WTC11 (cell line): Measurements from ENCODE around the gene WWOX.

Source experiments
- ATF1 ChIP-seq: sonication (generic); formaldehyde crosslinking; IDR thresholded peaks from 2 replicates; pipeline ENCODE4 v1.8.1; 2023; ENCODE audit warnings: mild to moderate bottlenecking, moderate library complexity, missing genetic modification reagents
- ATF2 ChIP-seq: sonication (generic); formaldehyde crosslinking; IDR thresholded peaks from 2 replicates; pipeline ENCODE4 v1.8.1; 2022; ENCODE audit warnings: low read depth, missing genetic modification reagents, borderline replicate concordance
- ATF3 ChIP-seq: sonication (generic); formaldehyde crosslinking; conservative IDR thresholded peaks from 2 replicates; pipeline ENCODE4 v1.8.1; 2022; ENCODE audit warnings: mild to moderate bottlenecking, missing genetic modification reagents
- ATF6 ChIP-seq: sonication (generic); formaldehyde crosslinking; IDR thresholded peaks from 2 replicates; pipeline ENCODE4 v1.8.1; 2023; ENCODE audit warnings: mild to moderate bottlenecking, missing genetic modification reagents
- CREB1 ChIP-seq: sonication (generic); formaldehyde crosslinking; IDR thresholded peaks from 2 replicates; pipeline ENCODE4 v1.8.0; 2023; ENCODE audit warnings: mild to moderate bottlenecking, missing genetic modification reagents
- CTCF ChIP-seq: fragments of 200-600 bp; IDR thresholded peaks from 2 replicates; pipeline ENCODE4 v1.8.0; 2022; ENCODE audit warnings: antibody characterized with exemption
- MAX ChIP-seq: sonication (generic); formaldehyde crosslinking; IDR thresholded peaks from 2 replicates; pipeline ENCODE4 v1.8.0; 2022; ENCODE audit warnings: mild to moderate bottlenecking, missing genetic modification reagents
- NFATC4 ChIP-seq: fragments of 250-450 bp; sonication (Bioruptor Pico); IDR thresholded peaks from 2 replicates; pipeline ENCODE4 v1.9.0; 2021; ENCODE audit warnings: mild to moderate bottlenecking
- RELA ChIP-seq: sonication (generic); formaldehyde crosslinking; IDR thresholded peaks from 2 replicates; pipeline ENCODE4 v1.8.1; 2022; ENCODE audit warnings: missing genetic modification reagents, mild to moderate bottlenecking, borderline replicate concordance
- SP1 ChIP-seq: sonication (generic); formaldehyde crosslinking; conservative IDR thresholded peaks from 2 replicates; pipeline ENCODE4 v1.8.1; 2022; ENCODE audit warnings: missing genetic modification reagents
- ZMAT4 ChIP-seq: fragments of 250-450 bp; sonication (Bioruptor Pico); IDR thresholded peaks from 2 replicates; pipeline ENCODE4 v1.9.0; 2021; ENCODE audit warnings: mild to moderate bottlenecking
- ZNF138 ChIP-seq: sonication (generic); formaldehyde crosslinking; conservative IDR thresholded peaks from 2 replicates; pipeline ENCODE4 v1.8.1; 2022; ENCODE audit warnings: mild to moderate bottlenecking, moderate library complexity, missing genetic modification reagents
- ZNF423 ChIP-seq: fragments of 250-450 bp; sonication (Bioruptor Pico); IDR thresholded peaks from 2 replicates; pipeline ENCODE4 v2.1.2; 2022; ENCODE audit warnings: mild to moderate bottlenecking, moderate library complexity
- ZNF512 ChIP-seq: sonication (generic); formaldehyde crosslinking; IDR thresholded peaks from 2 replicates; pipeline ENCODE4 v1.8.1; 2022; ENCODE audit warnings: missing genetic modification reagents, borderline replicate concordance

GRCh38 chr16:79257953-79258490, 1158.6 kb downstream of the WWOX start:
- TF ChIP-seq CTCF (no peak), RELA (no peak), ATF6 (CRISPR knock-in tag) (no peak), ATF2 (no peak), CREB1 (CRISPR knock-in tag) (no peak), ZNF512 (no peak), ATF3 (CRISPR knock-in tag) (no peak), MAX (CRISPR knock-in tag) (no peak), NFATC4 (CRISPR knock-in tag) (no peak), ZNF423 (CRISPR knock-in tag) (no peak), ZMAT4 (no peak), ATF1 (CRISPR knock-in tag) (no peak), SP1 (CRISPR knock-in tag) (no peak), ZNF138 (CRISPR knock-in tag) (no peak)
